ENCODE results near the gene CADPS.

- TF ChIP-seq, protein P1, sequence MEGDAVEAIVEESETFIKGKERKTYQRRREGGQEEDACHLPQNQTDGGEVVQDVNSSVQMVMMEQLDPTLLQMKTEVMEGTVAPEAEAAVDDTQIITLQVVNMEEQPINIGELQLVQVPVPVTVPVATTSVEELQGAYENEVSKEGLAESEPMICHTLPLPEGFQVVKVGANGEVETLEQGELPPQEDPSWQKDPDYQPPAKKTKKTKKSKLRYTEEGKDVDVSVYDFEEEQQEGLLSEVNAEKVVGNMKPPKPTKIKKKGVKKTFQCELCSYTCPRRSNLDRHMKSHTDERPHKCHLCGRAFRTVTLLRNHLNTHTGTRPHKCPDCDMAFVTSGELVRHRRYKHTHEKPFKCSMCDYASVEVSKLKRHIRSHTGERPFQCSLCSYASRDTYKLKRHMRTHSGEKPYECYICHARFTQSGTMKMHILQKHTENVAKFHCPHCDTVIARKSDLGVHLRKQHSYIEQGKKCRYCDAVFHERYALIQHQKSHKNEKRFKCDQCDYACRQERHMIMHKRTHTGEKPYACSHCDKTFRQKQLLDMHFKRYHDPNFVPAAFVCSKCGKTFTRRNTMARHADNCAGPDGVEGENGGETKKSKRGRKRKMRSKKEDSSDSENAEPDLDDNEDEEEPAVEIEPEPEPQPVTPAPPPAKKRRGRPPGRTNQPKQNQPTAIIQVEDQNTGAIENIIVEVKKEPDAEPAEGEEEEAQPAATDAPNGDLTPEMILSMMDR (optimal IDR thresholded peaks at IDR 0.05 in 1 of 3, IDR thresholded peaks at IDR 0.05 in 1 of 3, conservative IDR thresholded peaks at IDR 0.05 in 1 of 3; ENCODE audit: extremely low read depth in 1 of 3, insufficient read depth in 2 of 3, low read length in 3 of 3) = no peak
- no peak for TF ChIP-seq EZH2 (IDR thresholded peaks at IDR 0.05; ENCODE audit: low read length)
Observed at GRCh38 chr3:62615258-62615849, 259.9 kb downstream of the CADPS start.
